GM12878 (cell line): ENCODE data around the gene GALNTL6. TPM values are rescaled to one million over a fixed set of nuclear protein-coding genes. Genes with fewer than 3 reads are reported as not detected.

Source experiments
- ATAC-seq: fragments of 200-7000 bp; cut with Tn5 transposase; 3 replicates; pipeline ENCODE4 v1.9.1; 2020; ENCODE audit warnings: mild to moderate bottlenecking, moderate library complexity
- BruUV-seq: library from RNA; stranded (reverse); fragments of 400-500 nt; replicated peaks from 2 replicates; lab custom pipeline; 2021; lab: Mats Ljungman, UMichigan
- CTCF ChIA-PET: fragments of 300-600 bp; sonication (Branson Sonifier 250); formaldehyde crosslinking; extraction: SDS; loops from one replicate; lab custom pipeline; 2021; ENCODE audit warnings: inconsistent platforms; lab: Yijun Ruan, JAX
- POLR2A ChIA-PET: fragments of 350-600 bp; formaldehyde crosslinking; extraction: SDS; loops from one replicate; lab custom pipeline; 2021; ENCODE audit warnings: inconsistent platforms; lab: Charles Lee
- RAD21 ChIA-PET: fragments of 300-600 bp; sonication (Branson Sonifier 250); formaldehyde crosslinking; loops from one replicate; lab custom pipeline; 2023; ENCODE audit warnings: antibody characterized with exemption; ENCODE audit not compliant: unreplicated experiment; lab: Charles Lee
- SMC1A ChIA-PET: fragments of 300-600 bp; sonication (Branson Sonifier 250); formaldehyde crosslinking; loops from one replicate; lab custom pipeline; 2023; ENCODE audit not compliant: unreplicated experiment, uncharacterized antibody; lab: Charles Lee
- DNase-seq: peaks from one replicate; pipeline ENCODE4 v3.0.0-alpha.2; 2011; ENCODE audit warnings: low read depth, low spot score
- FAIRE-seq: peaks from 3 replicates; lab custom pipeline; 2011; peaks lifted over from hg19 to GRCh38; lab: Jason Lieb, UNC
- H2AFZ ChIP-seq: 2 replicates; pipeline ENCODE4 v1.6.0; 2011; ENCODE audit warnings: low read depth, low read length, control low read depth; ENCODE audit not compliant: control insufficient read depth
- H3K27ac ChIP-seq: 2 replicates; pipeline ENCODE4 v1.5.1; 2011; ENCODE audit warnings: control low read depth; ENCODE audit not compliant: control insufficient read depth, insufficient read depth
- H3K27me3 ChIP-seq, 2 experiments: replicated peaks in 1 of 2; 2 replicates each; pipeline versions ENCODE4 v1.6.0 to v1.6.1; 2011; ENCODE audit warnings: low read length in 1 of 2; ENCODE audit not compliant: control insufficient read depth in 2 of 2, insufficient read depth in 2 of 2
- H3K36me3 ChIP-seq, 2 experiments: 2 replicates each; pipeline ENCODE4 v1.5.1; 2011; ENCODE audit warnings: low read length in 1 of 2; ENCODE audit not compliant: control insufficient read depth in 2 of 2, insufficient read depth in 2 of 2
- H3K4me1 ChIP-seq: 2 replicates; pipeline ENCODE4 v1.6.1; 2011; ENCODE audit warnings: mild to moderate bottlenecking, low read length, moderate library complexity, mixed read lengths; ENCODE audit not compliant: control insufficient read depth, insufficient read depth
- H3K4me2 ChIP-seq: 2 replicates; pipeline ENCODE4 v1.6.0; 2011; ENCODE audit warnings: control low read depth; ENCODE audit not compliant: control insufficient read depth, insufficient read depth
- H3K4me3 ChIP-seq: fragments of 200-600 bp; sonication (generic); 2 replicates; pipeline ENCODE4 v1.5.1; 2016
- H3K79me2 ChIP-seq: 2 replicates; pipeline ENCODE4 v1.6.0; 2011; ENCODE audit warnings: low read length; ENCODE audit not compliant: control insufficient read depth, insufficient read depth
- H3K9ac ChIP-seq: 2 replicates; pipeline ENCODE4 v1.8.0; 2011; ENCODE audit warnings: low read length, control low read depth, mixed read lengths; ENCODE audit not compliant: control insufficient read depth, insufficient read depth
- H3K9me3 ChIP-seq: replicated peaks from 3 replicates; pipeline ENCODE4 v1.5.1; 2011; ENCODE audit warnings: mild to moderate bottlenecking, low read length; ENCODE audit not compliant: control insufficient read depth, insufficient read depth
- H4K20me1 ChIP-seq: 2 replicates; pipeline ENCODE4 v1.6.0; 2011; ENCODE audit not compliant: control insufficient read depth, insufficient read depth
- ASH2L ChIP-seq: fragments of 300-600, 200-600 bp; sonication (generic); IDR thresholded peaks from 2 replicates; pipeline ENCODE4 v1.6.1; 2017; ENCODE audit warnings: low read depth, mild to moderate bottlenecking, borderline replicate concordance
- CBFB ChIP-seq: IDR thresholded peaks from 2 replicates; pipeline ENCODE4 v1.6.1; 2016; ENCODE audit warnings: antibody characterized with exemption, low read depth
- CHD2 ChIP-seq: IDR thresholded peaks from 2 replicates; pipeline ENCODE4 v1.6.1; 2011; ENCODE audit warnings: low read depth, low read length, improper control_type of control experiment, borderline replicate concordance
- EGR1 ChIP-seq, 2 experiments: IDR thresholded peaks; 1 replicate in 1 of 2; 2 replicates in 1 of 2; pipeline ENCODE4 v1.6.1; 2011 to 2012; ENCODE audit warnings: low read depth in 2 of 2, low read length in 2 of 2, borderline replicate concordance in 1 of 2, mild to moderate bottlenecking in 1 of 2, moderate library complexity in 1 of 2
- KAT2A ChIP-seq: conservative IDR thresholded peaks from 2 replicates; pipeline ENCODE4 v1.6.1; 2011; ENCODE audit warnings: low read depth, low read length; ENCODE audit not compliant: control insufficient read depth
- LARP7 ChIP-seq: fragments of 450-650 bp; IDR thresholded peaks from 2 replicates; pipeline ENCODE4 v1.6.1; 2017; ENCODE audit warnings: mild to moderate bottlenecking
- NR2C2 ChIP-seq: IDR thresholded peaks from 2 replicates; pipeline ENCODE4 v1.6.1; 2011; ENCODE audit warnings: borderline replicate concordance, low read depth; ENCODE audit not compliant: control insufficient read depth, insufficient read length
- NRF1 ChIP-seq: conservative IDR thresholded peaks from 2 replicates; pipeline ENCODE4 v1.6.1; 2011; ENCODE audit warnings: mild to moderate bottlenecking, low read depth, low read length, improper control_type of control experiment
- PAX8 ChIP-seq: fragments of 450-650 bp; IDR thresholded peaks from 2 replicates; pipeline ENCODE4 v1.6.1; 2017; ENCODE audit warnings: mild to moderate bottlenecking, moderate library complexity
- RFX5 ChIP-seq: IDR thresholded peaks from 2 replicates; pipeline ENCODE4 v1.6.1; 2011; ENCODE audit warnings: low read depth, low read length, improper control_type of control experiment
- SIN3A ChIP-seq: IDR thresholded peaks from 2 replicates; pipeline ENCODE4 v1.6.1; 2012; ENCODE audit warnings: low read depth, low read length, improper control_type of control experiment
- SP1 ChIP-seq: IDR thresholded peaks from one replicate; pipeline ENCODE4 v1.6.1; 2011; ENCODE audit warnings: low read depth, low read length
- WGBS: methylation state at CpG from one replicate; pipeline ENCODE4 v1.1.6; 2016; ENCODE audit warnings: low lambda C conversion rate; ENCODE audit not compliant: insufficient replicate concordance, insufficient coverage; ENCODE audit errors: missing lambda C conversion rate; 5-methylcytosine and 5-hydroxymethylcytosine counted together
- in situ Hi-C: fragments of 300-500 bp; cut with MboI; formaldehyde crosslinking; loops from 9 replicates; pipeline ENCODE4 v1.14.3; 2018; ENCODE audit warnings: mixed read lengths
- intact Hi-C: fragments of 100-400 bp; cut with micrococcal nuclease; formaldehyde crosslinking; loops from one replicate; pipeline ENCODE4 v1.14.2; 2022; ENCODE audit not compliant: unreplicated experiment
- polyA plus RNA-seq, 11 experiments: library from polyadenylated mRNA; depleted of rRNA in 4 of 11; unstranded in 6 of 11; stranded (reverse) in 5 of 11; fragments of >200 nt; fragmentation: Nextera tagmentation in 4 of 11; fragmentation: Illumina TruSeq in 1 of 11; extraction: Ambion mirVana in 4 of 11; extraction: Trizol in 1 of 11; gene quantifications; 1 replicate in 1 of 11; 2 replicates in 10 of 11; pipeline versions ENCODE4 v1.2.1 to v1.2.3, GENCODE V29; 2011 to 2016; ENCODE audit warnings: inconsistent platforms in 2 of 11, missing spikeins in 2 of 11, low read depth in 1 of 11
- total RNA-seq, 4 experiments: library from RNA; depleted of rRNA in 3 of 4; stranded (reverse); fragments of >200 nt in 3 of 4; fragmentation: Illumina TruSeq in 1 of 4; extraction: Trizol in 1 of 4; gene quantifications; 2 replicates each; pipeline versions ENCODE4 v1.2.1 to v1.2.3, GENCODE V29; 2013 to 2021
- TF ChIP-seq, protein P1 (sequence below): fragments of 450-650 bp; IDR thresholded peaks from 2 replicates; pipeline ENCODE4 v1.6.1; 2017; ENCODE audit warnings: antibody characterized with exemption, mild to moderate bottlenecking, moderate library complexity
- TF ChIP-seq, protein P2 (sequence below), 3 experiments: IDR thresholded peaks in 2 of 3; conservative IDR thresholded peaks in 1 of 3; 2 replicates each; pipeline ENCODE4 v1.5.1; 2011; ENCODE audit warnings: low read depth in 3 of 3, low read length in 3 of 3, mild to moderate bottlenecking in 3 of 3, control low read depth in 2 of 3, moderate library complexity in 2 of 3, inconsistent platforms in 1 of 3, mixed read lengths in 1 of 3; ENCODE audit not compliant: control insufficient read depth in 2 of 3, insufficient read depth in 1 of 3; ENCODE audit errors: extremely low read depth in 1 of 3
- TF ChIP-seq, protein P3 (sequence below): IDR thresholded peaks from 2 replicates; pipeline ENCODE4 v1.6.1; 2012; ENCODE audit warnings: improper control_type of control experiment, low read depth, low read length; ENCODE audit not compliant: insufficient replicate concordance

Gene GALNTL6
- total and polyA plus RNA-seq, 10 of the 15 experiments (the other 5 are each of a cell fraction or from before 2014, with no cell fraction given): 0.01 to 0.29 TPM; not detected in 8

DNA sequence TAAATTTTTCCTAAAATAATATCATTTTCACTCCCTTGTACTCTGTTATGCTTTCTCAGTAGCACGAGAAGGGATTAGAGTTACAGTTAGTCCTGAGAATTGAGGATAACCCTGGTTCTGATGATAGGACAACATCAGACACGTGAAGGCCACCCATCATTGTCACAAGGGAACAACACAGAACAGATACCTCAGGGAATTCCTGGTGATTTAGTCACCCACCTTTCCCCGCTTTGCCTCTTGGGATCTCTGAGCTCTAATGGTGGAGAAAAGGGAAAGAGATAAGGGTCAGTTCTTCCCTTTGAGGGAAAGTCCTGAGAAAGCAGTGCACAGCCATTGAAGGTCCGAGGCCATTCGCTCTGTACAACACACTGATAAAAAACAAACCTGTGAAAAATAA is 1243.1 kb downstream of the GALNTL6 start:
- WGBS: 25% methylated on average over 5 of the region's 5 CpGs
- FAIRE-seq: no peak
- BruUV-seq: no TSS peak
- Histone ChIP-seq H2AFZ (no peak overlapping the region), H3K79me2 (no peaks in the 10 kb centered on the region), H3K27me3 (no peaks in the 10 kb centered on the region), H3K36me3 (no peaks in the 10 kb centered on the region), H3K4me2 (no peak overlapping the region), H4K20me1 (no peaks in the 10 kb centered on the region), H3K4me3 (no peak overlapping the region), H3K27ac (no peak overlapping the region), H3K4me1 (no peaks in the 10 kb centered on the region), H3K9ac (no peak overlapping the region), H3K9me3 (no peaks in the 10 kb centered on the region)
- SMC1A ChIA-PET: interaction anchor here (1.2 kb wide), 1 partner anchor 322 kb away, joined by 3 read pairs; no protein-coding TSS in a partner anchor
- CTCF ChIA-PET: interaction anchor here (0.6 to 1.3 kb wide), 2 partner anchors 19 to 25 kb away, joined by 4 to 6 read pairs; no protein-coding TSS in a partner anchor
- POLR2A ChIA-PET: no interaction called here
- in situ Hi-C loops (no loop called here), intact Hi-C loops (no loop called here)
- DNase-seq: no peak
- RAD21 ChIA-PET: no interaction called here
- no peak for ATAC-seq
- TF ChIP-seq LARP7 (no peak), CHD2 (no peak), SP1 (no peak), CBFB (no peak), NR2C2 (no peak), EGR1 (IDR thresholded peaks at IDR 0.05; ENCODE audit: borderline replicate concordance in 1 of 2, low read depth in 2 of 2, low read length in 2 of 2) (no peak), KAT2A (no peak), SIN3A (no peak), NRF1 (no peak), ASH2L (no peak), PAX8 (no peak), RFX5 (no peak)
- TF ChIP-seq, protein P1, sequence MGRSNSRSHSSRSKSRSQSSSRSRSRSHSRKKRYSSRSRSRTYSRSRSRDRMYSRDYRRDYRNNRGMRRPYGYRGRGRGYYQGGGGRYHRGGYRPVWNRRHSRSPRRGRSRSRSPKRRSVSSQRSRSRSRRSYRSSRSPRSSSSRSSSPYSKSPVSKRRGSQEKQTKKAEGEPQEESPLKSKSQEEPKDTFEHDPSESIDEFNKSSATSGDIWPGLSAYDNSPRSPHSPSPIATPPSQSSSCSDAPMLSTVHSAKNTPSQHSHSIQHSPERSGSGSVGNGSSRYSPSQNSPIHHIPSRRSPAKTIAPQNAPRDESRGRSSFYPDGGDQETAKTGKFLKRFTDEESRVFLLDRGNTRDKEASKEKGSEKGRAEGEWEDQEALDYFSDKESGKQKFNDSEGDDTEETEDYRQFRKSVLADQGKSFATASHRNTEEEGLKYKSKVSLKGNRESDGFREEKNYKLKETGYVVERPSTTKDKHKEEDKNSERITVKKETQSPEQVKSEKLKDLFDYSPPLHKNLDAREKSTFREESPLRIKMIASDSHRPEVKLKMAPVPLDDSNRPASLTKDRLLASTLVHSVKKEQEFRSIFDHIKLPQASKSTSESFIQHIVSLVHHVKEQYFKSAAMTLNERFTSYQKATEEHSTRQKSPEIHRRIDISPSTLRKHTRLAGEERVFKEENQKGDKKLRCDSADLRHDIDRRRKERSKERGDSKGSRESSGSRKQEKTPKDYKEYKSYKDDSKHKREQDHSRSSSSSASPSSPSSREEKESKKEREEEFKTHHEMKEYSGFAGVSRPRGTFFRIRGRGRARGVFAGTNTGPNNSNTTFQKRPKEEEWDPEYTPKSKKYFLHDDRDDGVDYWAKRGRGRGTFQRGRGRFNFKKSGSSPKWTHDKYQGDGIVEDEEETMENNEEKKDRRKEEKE: no peak
- TF ChIP-seq, protein P2, sequence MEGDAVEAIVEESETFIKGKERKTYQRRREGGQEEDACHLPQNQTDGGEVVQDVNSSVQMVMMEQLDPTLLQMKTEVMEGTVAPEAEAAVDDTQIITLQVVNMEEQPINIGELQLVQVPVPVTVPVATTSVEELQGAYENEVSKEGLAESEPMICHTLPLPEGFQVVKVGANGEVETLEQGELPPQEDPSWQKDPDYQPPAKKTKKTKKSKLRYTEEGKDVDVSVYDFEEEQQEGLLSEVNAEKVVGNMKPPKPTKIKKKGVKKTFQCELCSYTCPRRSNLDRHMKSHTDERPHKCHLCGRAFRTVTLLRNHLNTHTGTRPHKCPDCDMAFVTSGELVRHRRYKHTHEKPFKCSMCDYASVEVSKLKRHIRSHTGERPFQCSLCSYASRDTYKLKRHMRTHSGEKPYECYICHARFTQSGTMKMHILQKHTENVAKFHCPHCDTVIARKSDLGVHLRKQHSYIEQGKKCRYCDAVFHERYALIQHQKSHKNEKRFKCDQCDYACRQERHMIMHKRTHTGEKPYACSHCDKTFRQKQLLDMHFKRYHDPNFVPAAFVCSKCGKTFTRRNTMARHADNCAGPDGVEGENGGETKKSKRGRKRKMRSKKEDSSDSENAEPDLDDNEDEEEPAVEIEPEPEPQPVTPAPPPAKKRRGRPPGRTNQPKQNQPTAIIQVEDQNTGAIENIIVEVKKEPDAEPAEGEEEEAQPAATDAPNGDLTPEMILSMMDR (IDR thresholded peaks at IDR 0.05 in 2 of 3, conservative IDR thresholded peaks at IDR 0.05 in 1 of 3; ENCODE audit: control insufficient read depth in 2 of 3, extremely low read depth in 1 of 3, insufficient read depth in 1 of 3, low read depth in 3 of 3, low read length in 3 of 3): no peak
- TF ChIP-seq, protein P3, sequence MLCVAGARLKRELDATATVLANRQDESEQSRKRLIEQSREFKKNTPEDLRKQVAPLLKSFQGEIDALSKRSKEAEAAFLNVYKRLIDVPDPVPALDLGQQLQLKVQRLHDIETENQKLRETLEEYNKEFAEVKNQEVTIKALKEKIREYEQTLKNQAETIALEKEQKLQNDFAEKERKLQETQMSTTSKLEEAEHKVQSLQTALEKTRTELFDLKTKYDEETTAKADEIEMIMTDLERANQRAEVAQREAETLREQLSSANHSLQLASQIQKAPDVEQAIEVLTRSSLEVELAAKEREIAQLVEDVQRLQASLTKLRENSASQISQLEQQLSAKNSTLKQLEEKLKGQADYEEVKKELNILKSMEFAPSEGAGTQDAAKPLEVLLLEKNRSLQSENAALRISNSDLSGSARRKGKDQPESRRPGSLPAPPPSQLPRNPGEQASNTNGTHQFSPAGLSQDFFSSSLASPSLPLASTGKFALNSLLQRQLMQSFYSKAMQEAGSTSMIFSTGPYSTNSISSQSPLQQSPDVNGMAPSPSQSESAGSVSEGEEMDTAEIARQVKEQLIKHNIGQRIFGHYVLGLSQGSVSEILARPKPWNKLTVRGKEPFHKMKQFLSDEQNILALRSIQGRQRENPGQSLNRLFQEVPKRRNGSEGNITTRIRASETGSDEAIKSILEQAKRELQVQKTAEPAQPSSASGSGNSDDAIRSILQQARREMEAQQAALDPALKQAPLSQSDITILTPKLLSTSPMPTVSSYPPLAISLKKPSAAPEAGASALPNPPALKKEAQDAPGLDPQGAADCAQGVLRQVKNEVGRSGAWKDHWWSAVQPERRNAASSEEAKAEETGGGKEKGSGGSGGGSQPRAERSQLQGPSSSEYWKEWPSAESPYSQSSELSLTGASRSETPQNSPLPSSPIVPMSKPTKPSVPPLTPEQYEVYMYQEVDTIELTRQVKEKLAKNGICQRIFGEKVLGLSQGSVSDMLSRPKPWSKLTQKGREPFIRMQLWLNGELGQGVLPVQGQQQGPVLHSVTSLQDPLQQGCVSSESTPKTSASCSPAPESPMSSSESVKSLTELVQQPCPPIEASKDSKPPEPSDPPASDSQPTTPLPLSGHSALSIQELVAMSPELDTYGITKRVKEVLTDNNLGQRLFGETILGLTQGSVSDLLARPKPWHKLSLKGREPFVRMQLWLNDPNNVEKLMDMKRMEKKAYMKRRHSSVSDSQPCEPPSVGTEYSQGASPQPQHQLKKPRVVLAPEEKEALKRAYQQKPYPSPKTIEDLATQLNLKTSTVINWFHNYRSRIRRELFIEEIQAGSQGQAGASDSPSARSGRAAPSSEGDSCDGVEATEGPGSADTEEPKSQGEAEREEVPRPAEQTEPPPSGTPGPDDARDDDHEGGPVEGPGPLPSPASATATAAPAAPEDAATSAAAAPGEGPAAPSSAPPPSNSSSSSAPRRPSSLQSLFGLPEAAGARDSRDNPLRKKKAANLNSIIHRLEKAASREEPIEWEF: no peak
